Lower lobe of right lung (tissue), 2 donors: ENCODE measurements around the gene DDN. TPM values are rescaled to one million over a fixed set of nuclear protein-coding genes. Genes with fewer than 3 reads are reported as not detected.

ENCODE experiments used
- ATAC-seq, 2 donors: fragments of 200-7000 bp; cut with Tn5 transposase; one replicate each; pipeline ENCODE4 v1.9.1; 2020 to 2022; ENCODE audit warnings: mild to moderate bottlenecking in 2 of 2, moderate library complexity in 2 of 2
- DNase-seq: peaks from one replicate; pipeline ENCODE4 v3.0.0-alpha.2; 2020
- H3K27ac ChIP-seq: fragments of 200-600 bp; one replicate; pipeline ENCODE4 v1.8.0; 2022
- H3K27me3 ChIP-seq: fragments of 200-600 bp; one replicate; pipeline ENCODE4 v1.8.0; 2022; ENCODE audit warnings: low read depth
- H3K36me3 ChIP-seq: fragments of 200-600 bp; one replicate; pipeline ENCODE4 v1.8.0; 2022; ENCODE audit warnings: mild to moderate bottlenecking
- H3K4me1 ChIP-seq: fragments of 200-600 bp; one replicate; pipeline ENCODE4 v1.8.0; 2022
- H3K4me3 ChIP-seq: fragments of 200-600 bp; one replicate; pipeline ENCODE4 v1.8.0; 2022; ENCODE audit warnings: mild to moderate bottlenecking
- H3K9me3 ChIP-seq: fragments of 200-600 bp; one replicate; pipeline ENCODE4 v1.8.0; 2022
- CTCF ChIP-seq: fragments of 200-600 bp; IDR thresholded peaks from one replicate; pipeline ENCODE4 v1.8.0; 2022; ENCODE audit warnings: antibody characterized with exemption, mild to moderate bottlenecking
- intact Hi-C: fragments of 100-400 bp; cut with DNase I; formaldehyde crosslinking; loops from one replicate; pipeline ENCODE4 v1.11.0; 2022
- total RNA-seq: library from RNA; stranded (reverse); fragmentation: NEBNext Ultra II Directional; extraction: Animal tissue kit (Norgen Biotek cat#: 25700); gene quantifications from one replicate; pipeline ENCODE4 v1.2.1, GENCODE V29; 2021
- donor health status: DM: no; HTN: yes; CAD: no; lungs with severe emphysema.

The DDN gene
- total RNA-seq, 1 donor from 2014 or later: not detected

- Histone ChIP-seq H3K4me3 (no peak overlapping the region), H3K27ac (no peak overlapping the region), H3K4me1 (no peaks in the 10 kb centered on the region), H3K9me3 (no peaks in the 10 kb centered on the region), H3K27me3 (no peaks in the 10 kb centered on the region), H3K36me3 (peaks cover 99% of the 10 kb centered on the region)
- no peak for TF ChIP-seq CTCF
- ATAC-seq: no peak
- intact Hi-C loops: no loop called here
- DNase-seq: peak; percentile 28
Observed at GRCh38 chr12:49043241-49043640, 44.1 kb upstream of the DDN start.

- no peak overlapping the region for H3K4me3 ChIP-seq
- TF ChIP-seq CTCF: no peak
- no peaks in the 10 kb centered on the region for H3K27me3 ChIP-seq
- ATAC-seq: no peak
- H3K36me3 ChIP-seq: peaks cover 99% of the 10 kb centered on the region
- DNase-seq: peak; percentile 26
- no peaks in the 10 kb centered on the region for H3K9me3 ChIP-seq
- H3K4me1 ChIP-seq: no peaks in the 10 kb centered on the region
- no peak overlapping the region for H3K27ac ChIP-seq
- intact Hi-C loops: no loop called here
Observed at GRCh38 chr12:49041881-49042484, 42.8 kb upstream of the DDN start.

GRCh38 chr12:49041036-49041880 lies 42.1 kb upstream of the DDN start:
- TF ChIP-seq CTCF: no peak
- Histone ChIP-seq H3K27ac (no peak overlapping the region), H3K36me3 (peaks cover 98% of the 10 kb centered on the region), H3K9me3 (no peaks in the 10 kb centered on the region), H3K27me3 (no peaks in the 10 kb centered on the region), H3K4me3 (no peak overlapping the region), H3K4me1 (no peaks in the 10 kb centered on the region)
- DNase-seq (no peak), ATAC-seq (no peak)
- intact Hi-C loops: no loop called here

GRCh38 chr12:49040364-49040855 lies 41.2 kb upstream of the DDN start:
- peaks cover 96% of the 10 kb centered on the region for H3K36me3 ChIP-seq
- no peaks in the 10 kb centered on the region for H3K4me1 ChIP-seq
- H3K27ac ChIP-seq: no peak overlapping the region
- H3K27me3 ChIP-seq: no peaks in the 10 kb centered on the region
- DNase-seq (no peak), ATAC-seq (no peak)
- intact Hi-C loops: no loop called here
- TF ChIP-seq CTCF: no peak
- H3K9me3 ChIP-seq: no peaks in the 10 kb centered on the region
- no peak overlapping the region for H3K4me3 ChIP-seq

- H3K36me3 ChIP-seq: peaks cover 96% of the 10 kb centered on the region
Observed at GRCh38 chr12:49039421-49040363, 40.5 kb upstream of the DDN start.

More at GRCh38 chr12:49039421-49040363, 40.5 kb upstream of the DDN start:
- Histone ChIP-seq H3K27me3 (no peaks in the 10 kb centered on the region), H3K27ac (no peak overlapping the region), H3K9me3 (no peaks in the 10 kb centered on the region), H3K4me3 (no peak overlapping the region), H3K4me1 (no peaks in the 10 kb centered on the region)
- DNase-seq: peak; percentile 42
- intact Hi-C loops: no loop called here
- no peak for TF ChIP-seq CTCF
- no peak for ATAC-seq
